Measurements from ENCODE around the gene NHEJ1. TPM values are rescaled to one million over a fixed set of nuclear protein-coding genes. Genes with fewer than 3 reads are reported as not detected.

NHEJ1 gene
- total RNA-seq, 1 donor, result 24.2 TPM

DNA sequence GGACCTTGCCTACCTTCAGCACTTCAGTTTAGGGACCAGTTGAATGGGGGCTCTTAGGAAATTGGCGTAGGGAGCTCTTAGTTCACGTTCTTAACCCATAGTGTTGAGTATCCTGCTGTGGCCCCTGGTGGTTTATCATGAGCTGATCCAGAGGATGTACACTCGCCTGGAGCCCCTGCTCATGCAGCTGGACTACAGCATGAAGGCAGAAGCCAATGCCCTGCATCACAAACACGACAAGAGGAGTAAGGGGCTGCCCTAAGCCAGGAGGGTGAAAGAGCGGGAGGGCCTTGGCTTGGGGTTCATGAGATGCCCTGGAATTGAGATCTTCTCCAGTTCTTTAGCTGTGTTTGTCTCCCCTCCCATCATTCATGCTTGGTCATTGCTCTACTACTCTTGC, 20.3 kb upstream of the NHEJ1 start:
- DNase-seq (ENCODE audit: low read depth), result no peak
- TF ChIP-seq, protein P1, sequence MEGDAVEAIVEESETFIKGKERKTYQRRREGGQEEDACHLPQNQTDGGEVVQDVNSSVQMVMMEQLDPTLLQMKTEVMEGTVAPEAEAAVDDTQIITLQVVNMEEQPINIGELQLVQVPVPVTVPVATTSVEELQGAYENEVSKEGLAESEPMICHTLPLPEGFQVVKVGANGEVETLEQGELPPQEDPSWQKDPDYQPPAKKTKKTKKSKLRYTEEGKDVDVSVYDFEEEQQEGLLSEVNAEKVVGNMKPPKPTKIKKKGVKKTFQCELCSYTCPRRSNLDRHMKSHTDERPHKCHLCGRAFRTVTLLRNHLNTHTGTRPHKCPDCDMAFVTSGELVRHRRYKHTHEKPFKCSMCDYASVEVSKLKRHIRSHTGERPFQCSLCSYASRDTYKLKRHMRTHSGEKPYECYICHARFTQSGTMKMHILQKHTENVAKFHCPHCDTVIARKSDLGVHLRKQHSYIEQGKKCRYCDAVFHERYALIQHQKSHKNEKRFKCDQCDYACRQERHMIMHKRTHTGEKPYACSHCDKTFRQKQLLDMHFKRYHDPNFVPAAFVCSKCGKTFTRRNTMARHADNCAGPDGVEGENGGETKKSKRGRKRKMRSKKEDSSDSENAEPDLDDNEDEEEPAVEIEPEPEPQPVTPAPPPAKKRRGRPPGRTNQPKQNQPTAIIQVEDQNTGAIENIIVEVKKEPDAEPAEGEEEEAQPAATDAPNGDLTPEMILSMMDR (IDR thresholded peaks at IDR 0.05; ENCODE audit: insufficient read depth, low read depth, low read length), result no peak
- H3K4me3 ChIP-seq (ENCODE audit: low read depth, low read length), result no peak overlapping the region

DNA sequence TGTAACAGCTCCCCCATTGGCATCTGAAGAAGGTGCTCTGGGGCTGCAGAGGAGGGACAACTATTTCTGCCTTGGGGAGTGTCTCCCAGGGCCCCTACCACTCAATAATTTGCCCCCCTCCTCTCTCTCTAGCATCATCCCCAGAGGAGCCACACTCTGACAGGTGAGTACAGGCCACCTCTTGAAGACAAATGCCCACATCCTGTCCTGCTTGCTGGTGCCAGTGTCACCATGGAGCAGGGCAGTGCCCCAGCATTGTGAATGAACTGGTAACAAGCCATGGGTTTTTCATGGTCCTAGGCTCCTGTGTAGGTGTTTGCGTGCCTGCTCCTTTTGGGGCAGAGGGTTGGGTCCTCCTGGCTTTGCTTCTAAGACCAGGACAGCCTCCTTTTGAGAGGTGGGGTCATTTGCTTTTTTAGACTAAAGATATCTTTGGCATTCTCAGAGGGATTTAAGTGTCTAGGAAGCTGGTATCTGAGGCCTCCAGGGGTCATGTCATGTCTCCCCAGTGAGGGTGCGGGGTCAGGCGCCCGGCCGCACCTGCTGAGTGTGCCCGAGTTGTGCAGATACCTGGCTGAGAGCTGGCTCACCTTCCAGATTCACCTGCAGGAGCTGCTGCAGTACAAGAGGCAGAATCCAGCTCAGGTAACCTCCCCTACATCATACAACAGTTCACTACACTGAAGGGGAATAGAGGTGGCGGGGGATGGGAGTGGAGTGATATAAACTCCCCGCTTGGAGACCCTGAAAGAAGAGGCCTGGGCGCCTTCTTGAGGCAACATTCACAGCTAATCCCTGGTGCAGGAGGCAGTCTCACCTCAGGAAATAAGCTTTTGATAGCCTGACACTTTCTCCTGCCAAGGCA, 19.2 kb upstream of the NHEJ1 start:
- no peak for DNase-seq (ENCODE audit: low read depth)
- H3K4me3 ChIP-seq (ENCODE audit: low read depth, low read length), result no peak overlapping the region
- TF ChIP-seq, protein P1 (IDR thresholded peaks at IDR 0.05; ENCODE audit: insufficient read depth, low read depth, low read length), result no peak

DNA sequence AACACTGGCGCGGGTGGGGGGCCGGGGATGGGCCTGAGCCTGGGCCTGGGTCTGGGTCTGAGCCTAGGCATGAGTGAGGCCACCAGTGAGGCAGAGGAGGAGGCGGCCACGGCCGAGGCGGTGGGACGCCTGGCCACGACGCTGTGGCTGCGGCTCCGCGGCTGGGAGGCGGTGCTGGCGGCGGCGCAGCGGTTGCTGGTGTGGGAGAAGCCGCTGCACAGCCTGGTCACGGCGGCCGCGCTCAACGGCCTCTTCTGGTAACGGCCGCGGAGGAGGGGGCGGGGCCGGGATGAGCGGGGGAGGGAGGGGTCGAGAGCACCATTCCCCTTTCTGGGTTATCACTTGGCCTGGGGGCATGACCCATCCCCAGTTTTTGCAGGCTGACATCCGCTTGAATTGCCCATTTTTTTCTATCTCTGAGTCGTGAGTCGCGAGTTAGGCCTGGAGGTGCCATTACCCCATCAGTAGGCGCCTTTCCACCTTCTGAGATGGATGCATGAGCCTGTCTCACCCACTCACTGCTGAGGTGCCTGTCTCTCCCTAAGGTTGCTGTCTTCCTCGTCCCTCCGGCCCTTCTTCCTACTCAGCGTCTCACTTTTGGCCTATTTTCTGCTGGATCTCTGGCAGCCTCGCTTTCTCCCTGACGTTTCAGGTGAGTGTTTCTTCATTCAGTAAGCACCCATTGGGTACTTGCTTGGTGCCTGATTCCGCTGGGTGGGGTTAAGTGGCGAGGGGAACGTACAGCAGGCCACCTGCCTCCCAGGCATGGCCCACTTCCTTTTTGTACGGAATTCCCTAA, 18.0 kb upstream of the NHEJ1 start:
- H3K4me3 ChIP-seq (ENCODE audit: low read depth, low read length), result peak overlapping the region; percentile 82
- DNase-seq (ENCODE audit: low read depth), result peak; percentile 32
- TF ChIP-seq, protein P1 (IDR thresholded peaks at IDR 0.05; ENCODE audit: insufficient read depth, low read depth, low read length), result no peak

DNA sequence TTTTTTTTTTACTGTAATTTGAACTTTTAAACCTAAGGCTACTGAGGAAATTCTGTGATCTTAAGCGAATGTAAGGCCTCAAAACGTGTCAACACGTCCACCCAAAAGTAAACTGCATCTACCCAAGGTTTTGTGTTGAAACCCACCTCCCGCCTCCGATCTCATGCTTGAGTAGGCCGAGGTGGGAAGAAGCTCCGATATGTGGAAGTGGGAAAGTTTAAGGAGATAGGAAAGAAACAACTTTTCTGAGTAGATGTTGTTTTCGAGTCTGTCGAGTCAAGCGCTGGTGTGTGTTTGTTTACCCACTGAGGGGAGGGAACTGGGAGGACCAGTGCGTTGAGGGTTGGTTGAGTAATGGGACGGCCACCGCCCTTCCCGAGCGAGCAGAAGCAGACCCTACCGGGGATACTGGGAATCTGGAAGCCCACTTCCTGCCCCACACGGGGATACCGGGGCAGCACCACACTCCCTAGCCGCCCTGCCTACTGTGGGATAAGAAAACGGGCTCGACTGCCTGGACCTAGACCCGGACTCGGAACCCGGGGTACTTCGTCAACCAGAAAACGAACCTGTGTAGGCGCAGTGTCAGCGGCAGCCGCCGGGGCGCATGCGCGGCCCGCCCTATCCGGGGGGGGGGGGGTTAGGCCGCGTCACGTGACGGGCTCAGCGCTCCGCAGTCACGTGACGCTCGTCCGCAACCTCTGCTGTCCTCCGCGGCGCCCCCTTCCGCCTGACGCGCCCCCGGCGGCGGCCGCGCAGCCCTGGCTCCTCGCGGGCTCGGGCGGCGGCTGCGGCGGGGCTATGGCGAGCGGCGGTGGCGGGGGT, 17.1 kb upstream of the NHEJ1 start, which contains the start of gene RETREG2:
Gene RETREG2, plus strand, starts transcription at position 724 of the 825 bp plus-strand sequence. Its CDS starts 78 bp downstream, at position 802.
- DNase-seq (ENCODE audit: low read depth), result peak; percentile 94
- TF ChIP-seq, protein P1 (IDR thresholded peaks at IDR 0.05; ENCODE audit: insufficient read depth, low read depth, low read length), result peak; percentile 19

DNA sequence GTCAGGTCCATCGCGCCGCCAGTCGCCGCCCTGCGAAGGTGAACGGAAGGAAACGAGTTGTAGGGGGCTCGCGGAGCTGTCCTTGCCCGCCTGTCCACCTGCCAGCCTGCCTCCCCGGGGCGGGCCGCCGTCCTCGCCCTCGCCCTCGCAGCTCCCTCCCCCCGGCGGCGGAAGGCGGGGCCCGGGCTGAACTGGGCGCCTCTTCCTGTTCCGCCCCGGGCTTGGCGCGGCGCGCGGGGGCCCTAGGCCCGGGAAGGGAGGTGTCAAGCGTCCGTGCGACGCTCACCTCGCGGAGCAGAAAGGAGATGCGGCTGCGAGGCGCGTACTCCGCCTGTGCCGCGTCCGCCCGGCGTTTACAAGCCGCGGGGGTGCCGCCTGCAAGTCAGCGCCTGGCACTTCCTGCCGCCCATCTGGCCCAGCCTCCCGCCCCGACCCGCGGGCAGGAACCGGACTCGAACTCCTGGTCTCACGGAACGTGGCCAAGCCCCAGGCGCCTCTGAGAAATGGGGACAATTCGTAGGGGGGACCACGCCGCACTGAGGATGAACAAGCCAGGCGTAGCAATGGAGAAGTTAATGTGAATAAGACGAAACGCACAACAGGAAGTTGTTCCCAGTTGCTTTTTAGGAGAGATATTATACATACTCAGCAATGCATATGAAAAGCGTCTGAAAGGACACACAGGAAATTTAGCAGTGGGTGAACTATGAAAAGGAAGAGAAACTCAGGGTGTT, 16.4 kb upstream of the NHEJ1 start, which contains the start of gene CNPPD1:
Gene CNPPD1, minus strand, starts transcription at position 108 of the 734 bp plus-strand sequence. Its CDS starts 97 bp downstream, at position 11.
- TF ChIP-seq, protein P1 (IDR thresholded peaks at IDR 0.05; ENCODE audit: insufficient read depth, low read depth, low read length), result no peak
- peak; percentile 80 for DNase-seq (ENCODE audit: low read depth)
- H3K4me3 ChIP-seq (ENCODE audit: low read depth, low read length), result peak within 1 kb of the TSS; percentile 83

More for the DNA sequence above, 17.1 kb upstream of the NHEJ1 start, which contains the start of gene RETREG2:
- peak within 1 kb of the TSS; percentile 83 for H3K4me3 ChIP-seq (ENCODE audit: low read depth, low read length)

All from fibroblast of villous mesenchyme (primary cell).